TTC549 (cell line): ENCODE data around the gene PPME1.

Experiments
- FAIRE-seq: peaks from 2 replicates; lab custom pipeline; 2012; peaks lifted over from hg19 to GRCh38; lab: Jason Lieb, UNC

Gene PPME1

GRCh38 chr11:74282914-74283371 lies 111.9 kb downstream of the PPME1 start:
- no peak for FAIRE-seq

- no peak for FAIRE-seq
Observed at GRCh38 chr11:74283580-74284180, 112.6 kb downstream of the PPME1 start.

GRCh38 chr11:74284466-74284865 lies 113.4 kb downstream of the PPME1 start:
- FAIRE-seq, result no peak

DNA sequence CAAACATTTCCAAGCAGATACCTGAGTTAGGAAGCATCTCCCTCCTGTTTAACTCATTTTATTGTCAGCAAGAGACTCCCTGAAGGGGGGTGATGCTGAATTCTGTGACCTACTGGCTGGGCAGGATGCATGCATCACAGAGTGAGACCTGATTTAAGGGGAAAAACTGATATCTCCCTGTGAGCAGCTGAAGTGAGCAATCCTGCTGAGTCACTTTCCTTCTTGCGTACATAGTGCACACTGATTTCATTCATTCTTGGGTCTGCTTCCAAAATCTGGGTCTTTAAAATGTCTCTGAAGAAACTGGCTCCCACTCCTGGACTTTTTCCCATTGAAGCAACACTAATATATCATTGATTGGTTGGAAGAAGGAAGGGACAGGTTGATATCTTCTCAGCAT lies 117.1 kb downstream of the PPME1 start:
- no peak for FAIRE-seq

GRCh38 chr11:74288911-74289310 lies 117.8 kb downstream of the PPME1 start:
- FAIRE-seq, result no peak

DNA sequence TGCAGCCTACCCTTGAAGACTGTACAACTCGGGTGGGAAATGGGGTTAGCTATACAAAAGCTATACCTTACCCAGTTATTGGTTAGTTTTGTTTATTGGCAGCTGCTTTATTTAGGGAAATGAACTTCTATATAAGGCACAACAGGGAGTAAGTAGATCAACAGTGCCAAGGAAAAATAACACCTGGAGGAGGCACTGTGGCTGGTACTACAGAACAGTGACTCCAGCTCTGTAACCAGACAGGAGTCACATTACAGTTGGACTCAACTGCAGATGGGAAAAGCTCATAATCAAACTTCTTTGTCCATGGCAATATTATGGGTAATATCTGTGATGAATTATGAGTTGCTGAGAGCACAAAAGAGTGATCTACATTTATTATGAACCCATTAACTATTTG lies 126.4 kb downstream of the PPME1 start:
- FAIRE-seq, result no peak

DNA sequence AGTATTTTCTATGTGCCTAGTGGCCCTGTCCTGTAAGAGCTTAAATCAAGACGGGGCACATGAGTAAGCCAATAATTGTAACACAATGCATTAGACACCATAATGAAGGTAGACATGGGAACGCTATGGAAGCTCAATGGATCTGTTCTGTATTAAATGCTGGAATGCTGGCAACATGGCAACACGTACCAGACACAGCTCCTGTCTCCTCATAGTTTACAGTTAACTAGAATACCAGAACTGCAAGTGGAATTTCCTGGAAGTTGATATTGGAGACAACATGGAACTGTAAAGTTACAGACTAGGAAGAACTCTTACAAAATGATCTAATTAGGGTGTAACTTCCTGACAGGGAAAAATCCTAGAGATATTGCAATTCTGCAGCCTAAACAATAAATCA lies 127.9 kb downstream of the PPME1 start:
- no peak for FAIRE-seq
